BLaER1 (cell line): ENCODE data around the gene APOH.

Source experiments
- H3K27ac ChIP-seq: shearing (Covaris generic); formaldehyde crosslinking; 2 replicates; pipeline ENCODE4 v1.8.1; 2022
- H3K27me3 ChIP-seq: shearing (Covaris generic); formaldehyde crosslinking; 2 replicates; pipeline ENCODE4 v1.8.1; 2022
- H3K36me3 ChIP-seq: shearing (Covaris generic); formaldehyde crosslinking; 2 replicates; pipeline ENCODE4 v1.8.1; 2022
- H3K4me1 ChIP-seq: shearing (Covaris generic); formaldehyde crosslinking; 2 replicates; pipeline ENCODE4 v1.8.1; 2022
- H3K4me2 ChIP-seq: shearing (Covaris generic); formaldehyde crosslinking; 2 replicates; pipeline ENCODE4 v1.8.1; 2022
- H3K4me3 ChIP-seq: shearing (Covaris generic); formaldehyde crosslinking; 2 replicates; pipeline ENCODE4 v1.8.1; 2022
- H3K9ac ChIP-seq: shearing (Covaris generic); formaldehyde crosslinking; 2 replicates; pipeline ENCODE4 v1.8.1; 2022
- H3K9me3 ChIP-seq: shearing (Covaris generic); formaldehyde crosslinking; 2 replicates; pipeline ENCODE4 v1.8.1; 2022
- H4K20me1 ChIP-seq: shearing (Covaris generic); formaldehyde crosslinking; 2 replicates; pipeline ENCODE4 v1.8.1; 2022
- Cebpa-rat ChIP-seq: shearing (Covaris generic); IDR thresholded peaks from 2 replicates; pipeline ENCODE4 v1.8.1; 2022

APOH gene

GRCh38 chr17:66177048-66177447, 52.2 kb downstream of the APOH start:
- H4K20me1 ChIP-seq = no peaks in the 10 kb centered on the region
- H3K27ac ChIP-seq = no peak overlapping the region
- H3K4me3 ChIP-seq = no peak overlapping the region

GRCh38 chr17:66175892-66176291, 53.3 kb downstream of the APOH start:
- Histone ChIP-seq H3K36me3 (no peaks in the 10 kb centered on the region), H3K4me2 (no peak overlapping the region), H4K20me1 (no peaks in the 10 kb centered on the region), H3K4me3 (no peak overlapping the region), H3K27ac (no peak overlapping the region), H3K9ac (no peak overlapping the region), H3K9me3 (no peaks in the 10 kb centered on the region), H3K27me3 (no peaks in the 10 kb centered on the region), H3K4me1 (no peaks in the 10 kb centered on the region)
- no peak for TF ChIP-seq Cebpa-rat

More at GRCh38 chr17:66177048-66177447, 52.2 kb downstream of the APOH start:
- no peaks in the 10 kb centered on the region for H3K4me1 ChIP-seq
- no peak overlapping the region for H3K4me2 ChIP-seq
- TF ChIP-seq Cebpa-rat = no peak
- no peaks in the 10 kb centered on the region for H3K27me3 ChIP-seq
- peaks cover 9% of the 10 kb centered on the region for H3K36me3 ChIP-seq
- H3K9ac ChIP-seq = no peak overlapping the region
- no peaks in the 10 kb centered on the region for H3K9me3 ChIP-seq

GRCh38 chr17:66172691-66173223, 56.5 kb downstream of the APOH start:
- no peaks in the 10 kb centered on the region for H3K9me3 ChIP-seq
- H3K9ac ChIP-seq = no peak overlapping the region
- no peak overlapping the region for H3K4me3 ChIP-seq
- no peak overlapping the region for H3K27ac ChIP-seq
- no peaks in the 10 kb centered on the region; the same call in 1 of the 2 replicates for H3K36me3 ChIP-seq
- no peak overlapping the region for H3K4me2 ChIP-seq
- no peak for TF ChIP-seq Cebpa-rat
- no peaks in the 10 kb centered on the region for H3K27me3 ChIP-seq
- no peaks in the 10 kb centered on the region for H4K20me1 ChIP-seq
- H3K4me1 ChIP-seq = no peaks in the 10 kb centered on the region

- no peak overlapping the region for H3K4me3 ChIP-seq
- H3K36me3 ChIP-seq = no peaks in the 10 kb centered on the region; the same call in 1 of the 2 replicates
- no peak for TF ChIP-seq Cebpa-rat
- H3K9me3 ChIP-seq = no peaks in the 10 kb centered on the region
- no peak overlapping the region for H3K9ac ChIP-seq
- H3K27me3 ChIP-seq = no peaks in the 10 kb centered on the region
- no peaks in the 10 kb centered on the region for H4K20me1 ChIP-seq
- H3K4me1 ChIP-seq = no peaks in the 10 kb centered on the region
- no peak overlapping the region for H3K27ac ChIP-seq
- no peak overlapping the region for H3K4me2 ChIP-seq
Observed at GRCh38 chr17:66172144-66172543, 57.1 kb downstream of the APOH start.

- no peaks in the 10 kb centered on the region for H3K27me3 ChIP-seq
- no peak overlapping the region for H3K27ac ChIP-seq
- no peak overlapping the region for H3K9ac ChIP-seq
- H3K4me1 ChIP-seq = no peaks in the 10 kb centered on the region
- H3K36me3 ChIP-seq = no peaks in the 10 kb centered on the region; the same call in 1 of the 2 replicates
- no peak overlapping the region for H3K4me3 ChIP-seq
- no peaks in the 10 kb centered on the region for H4K20me1 ChIP-seq
- H3K9me3 ChIP-seq = no peaks in the 10 kb centered on the region
- TF ChIP-seq Cebpa-rat = no peak
- no peak overlapping the region for H3K4me2 ChIP-seq
Observed at GRCh38 chr17:66171692-66172091, 57.5 kb downstream of the APOH start.

- no peak overlapping the region for H3K9ac ChIP-seq
- H3K4me1 ChIP-seq = no peaks in the 10 kb centered on the region
- H3K9me3 ChIP-seq = no peaks in the 10 kb centered on the region
- TF ChIP-seq Cebpa-rat = no peak
- no peak overlapping the region for H3K4me3 ChIP-seq
- no peaks in the 10 kb centered on the region for H3K27me3 ChIP-seq
- H4K20me1 ChIP-seq = no peaks in the 10 kb centered on the region
- no peak overlapping the region for H3K27ac ChIP-seq
- no peaks in the 10 kb centered on the region; the same call in 1 of the 2 replicates for H3K36me3 ChIP-seq
- no peak overlapping the region for H3K4me2 ChIP-seq
Observed at GRCh38 chr17:66171172-66171571, 58.0 kb downstream of the APOH start.

GRCh38 chr17:66169839-66170238, 59.4 kb downstream of the APOH start:
- H3K27ac ChIP-seq = no peak overlapping the region
- H4K20me1 ChIP-seq = no peaks in the 10 kb centered on the region
- no peak overlapping the region for H3K4me2 ChIP-seq
- no peak overlapping the region for H3K4me3 ChIP-seq
- no peak overlapping the region for H3K9ac ChIP-seq
- H3K9me3 ChIP-seq = no peaks in the 10 kb centered on the region
- no peak for TF ChIP-seq Cebpa-rat
- H3K27me3 ChIP-seq = no peaks in the 10 kb centered on the region
- no peaks in the 10 kb centered on the region; the same call in 1 of the 2 replicates for H3K36me3 ChIP-seq
- no peaks in the 10 kb centered on the region for H3K4me1 ChIP-seq

GRCh38 chr17:66167189-66167815, 61.9 kb downstream of the APOH start:
- H3K27ac ChIP-seq = no peak overlapping the region
- no peak overlapping the region for H3K9ac ChIP-seq
- H3K4me1 ChIP-seq = no peaks in the 10 kb centered on the region
- TF ChIP-seq Cebpa-rat = no peak
- no peaks in the 10 kb centered on the region for H3K9me3 ChIP-seq
- H3K4me3 ChIP-seq = no peak overlapping the region
- no peaks in the 10 kb centered on the region for H4K20me1 ChIP-seq
- no peaks in the 10 kb centered on the region; the same call in 1 of the 2 replicates for H3K36me3 ChIP-seq
- no peaks in the 10 kb centered on the region for H3K27me3 ChIP-seq
- no peak overlapping the region for H3K4me2 ChIP-seq

GRCh38 chr17:66165537-66166123, 63.6 kb downstream of the APOH start:
- no peaks in the 10 kb centered on the region for H3K27me3 ChIP-seq
- no peak overlapping the region for H3K4me3 ChIP-seq
- no peak overlapping the region for H3K27ac ChIP-seq
- TF ChIP-seq Cebpa-rat = no peak
- no peaks in the 10 kb centered on the region for H4K20me1 ChIP-seq
- no peaks in the 10 kb centered on the region; the same call in 1 of the 2 replicates for H3K36me3 ChIP-seq
- peaks cover 1% of the 10 kb centered on the region; the same call in 1 of the 2 replicates for H3K9me3 ChIP-seq
- no peak overlapping the region for H3K9ac ChIP-seq
- no peaks in the 10 kb centered on the region for H3K4me1 ChIP-seq
- no peak overlapping the region for H3K4me2 ChIP-seq
